ELR (cell line): Measurements from ENCODE around the gene SPARC.
A peak's percentile ranks its signal among the peaks of the same experiment; 100 is the strongest.

Experiments
- DNase-seq: peaks from one replicate; pipeline ENCODE4 v3.0.0-alpha.2; 2015; ENCODE audit warnings: low read depth

SPARC gene

GRCh38 chr5:151622367-151623088 lies 64.2 kb downstream of the SPARC start:
- no peak for DNase-seq

GRCh38 chr5:151620461-151620840 lies 66.3 kb downstream of the SPARC start:
- no peak for DNase-seq

GRCh38 chr5:151619812-151620460 lies 66.8 kb downstream of the SPARC start:
- DNase-seq, result no peak

DNA sequence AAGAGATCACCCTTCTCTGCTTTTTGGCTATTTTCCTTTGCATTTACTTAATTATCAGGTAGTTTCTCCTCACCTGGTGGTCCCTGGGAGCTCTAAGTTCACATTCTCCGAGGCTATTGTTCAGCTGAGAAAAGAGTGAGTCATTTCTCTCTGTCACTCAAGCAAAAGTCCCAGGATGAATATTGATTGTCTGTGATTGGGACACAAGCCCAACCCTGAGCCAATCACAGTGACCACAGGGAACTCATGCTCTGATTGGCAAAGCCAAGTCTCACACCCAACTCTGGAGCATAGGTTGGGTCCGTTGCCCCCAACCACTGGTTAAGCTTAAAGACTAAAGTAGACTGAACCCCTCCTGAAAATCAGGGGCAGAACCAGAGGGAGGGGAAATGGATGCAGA lies 67.8 kb downstream of the SPARC start:
- no peak for DNase-seq

- no peak for DNase-seq
Observed at GRCh38 chr5:151617841-151618710, 68.6 kb downstream of the SPARC start.

DNA sequence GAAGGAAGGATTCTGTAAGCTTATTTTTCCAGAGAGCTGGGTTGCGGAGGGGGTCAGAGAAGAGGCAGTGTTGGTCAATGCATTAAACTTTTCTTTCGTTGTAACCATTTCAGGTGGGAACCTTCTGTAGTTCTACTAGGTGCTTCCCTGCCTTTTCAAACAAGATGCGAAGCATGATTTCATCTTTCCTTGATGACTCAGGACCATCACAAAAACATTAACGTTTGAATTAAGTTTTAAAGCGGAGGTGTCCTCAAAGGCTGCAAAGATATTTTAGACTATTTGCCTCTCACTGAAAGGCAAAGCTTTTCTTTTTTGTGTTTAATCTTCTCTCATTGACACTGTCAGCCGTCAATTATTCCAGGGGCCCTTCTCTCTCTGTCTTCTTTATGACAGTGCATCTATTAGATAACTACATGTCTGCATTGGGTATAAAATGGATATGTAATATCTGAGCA lies 69.3 kb downstream of the SPARC start:
- no peak for DNase-seq

DNA sequence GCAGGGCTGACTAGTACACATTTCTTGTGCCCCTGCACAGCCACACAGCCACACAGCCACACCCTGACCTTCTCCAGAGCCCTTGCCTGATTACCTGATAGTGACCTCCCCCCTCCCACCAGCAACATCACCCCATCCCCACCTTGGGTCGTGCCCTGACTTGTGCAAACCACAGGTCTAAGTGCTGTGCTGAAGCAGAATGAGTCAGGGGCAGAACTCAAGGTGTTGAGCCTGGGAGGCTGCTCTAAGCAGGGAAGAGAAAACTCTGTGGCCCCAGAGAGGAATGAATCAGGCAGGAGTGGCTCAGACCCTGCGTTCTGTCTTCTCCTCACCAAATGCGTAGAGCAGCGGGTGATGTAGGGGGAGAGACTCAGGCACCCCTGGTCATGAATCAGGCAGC lies 71.3 kb downstream of the SPARC start:
- DNase-seq, result peak; percentile 12

DNA sequence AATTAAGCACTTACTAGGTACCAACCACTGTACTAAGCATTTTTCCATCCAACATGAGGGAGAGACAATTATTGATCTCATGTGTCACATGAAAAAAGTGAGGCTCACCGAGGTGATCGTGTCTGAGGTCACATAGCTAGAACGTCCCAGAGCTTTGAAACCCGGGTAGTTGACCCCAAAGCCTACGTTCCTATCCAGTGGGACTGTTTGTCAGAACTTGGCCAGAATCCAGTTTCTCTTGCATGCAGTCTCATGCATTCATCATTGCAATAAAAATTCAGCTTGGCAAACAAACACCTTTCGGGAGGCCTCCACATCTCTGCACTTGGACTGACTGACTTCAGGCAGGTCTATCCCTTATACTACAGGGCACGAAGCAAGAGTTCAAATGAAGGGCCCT lies 72.2 kb downstream of the SPARC start:
- DNase-seq, result peak; percentile 28

DNA sequence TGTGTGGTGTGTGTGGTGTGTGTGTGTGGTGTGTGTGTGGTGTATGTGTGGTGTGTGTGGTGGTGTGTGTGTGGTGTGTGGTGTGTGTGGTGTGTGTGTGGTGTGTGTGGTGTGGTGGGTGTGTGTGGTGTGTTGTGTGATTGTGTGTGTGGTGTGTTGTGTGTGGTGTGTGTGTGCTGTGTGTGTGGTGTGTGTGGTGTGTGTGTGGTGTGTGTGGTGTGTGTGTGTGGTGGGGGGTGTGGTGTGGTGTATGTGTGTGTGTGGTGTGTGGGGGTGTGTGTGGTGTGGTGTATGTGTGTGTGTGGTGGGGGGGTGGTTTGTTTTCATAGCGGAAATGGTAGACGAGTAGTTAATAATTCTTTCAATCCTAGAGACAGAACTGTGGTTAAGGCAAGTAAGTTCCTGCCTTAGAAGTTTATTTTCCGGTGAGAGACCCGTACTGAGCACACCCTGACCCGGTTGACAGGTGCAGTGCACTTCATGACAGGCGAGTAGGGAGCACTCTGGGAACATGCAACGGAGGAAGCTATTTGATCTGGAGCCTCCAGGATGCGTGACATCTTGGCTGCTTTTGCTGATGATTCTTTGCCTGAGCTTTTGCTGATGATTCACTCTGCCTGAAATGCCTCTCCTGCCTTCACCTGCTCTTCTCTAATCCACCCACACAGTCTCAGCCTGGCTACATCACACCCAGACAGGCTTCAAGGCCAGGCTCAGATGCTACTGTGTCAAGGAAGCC lies 73.9 kb downstream of the SPARC start:
- peak; percentile 28 for DNase-seq

DNA sequence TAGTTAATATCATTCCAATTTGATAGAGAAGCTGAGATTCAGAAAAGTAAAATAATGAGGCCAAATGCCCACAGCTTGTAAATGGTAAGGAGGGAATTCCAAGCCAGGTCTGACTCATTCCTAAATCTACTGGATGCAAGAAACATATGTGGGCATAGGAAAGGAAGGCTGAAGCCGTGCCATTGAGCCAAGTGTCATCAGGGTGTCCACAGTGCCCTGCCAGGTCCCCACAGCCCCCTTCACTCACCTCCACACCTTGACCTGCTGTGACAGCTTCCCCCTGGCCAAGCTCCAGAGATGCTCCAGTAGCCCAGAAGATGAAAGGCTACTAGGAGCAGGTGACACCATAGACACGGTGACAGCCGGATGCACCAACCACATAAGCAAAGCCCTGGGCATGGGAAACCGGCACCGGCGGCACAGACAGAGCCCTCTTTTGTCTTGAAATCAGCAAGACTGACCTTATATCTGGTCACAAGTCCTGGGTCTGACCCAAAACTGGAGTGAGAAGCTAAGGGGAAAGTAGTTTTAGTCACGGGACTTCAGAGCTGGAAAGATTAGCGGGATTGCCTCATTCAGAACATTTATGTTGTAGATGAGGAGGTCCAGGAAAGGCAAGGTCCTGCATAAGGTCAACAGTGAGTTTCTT lies 75.5 kb downstream of the SPARC start:
- no peak for DNase-seq
